Right lobe of liver (tissue), 4 donors: ENCODE data around the gene PLEKHG4B.

Source experiments
- POLR2A ChIP-seq: fragments of 450-650 bp; IDR thresholded peaks from one replicate; pipeline ENCODE4 v1.6.1; 2017; ENCODE audit warnings: antibody characterized with exemption, mild to moderate bottlenecking
- TF ChIP-seq, protein P1 (sequence below), 4 donors: fragments of 200-600 bp in 3 of 4; fragments of 450-650 bp in 1 of 4; IDR thresholded peaks; one replicate each; pipeline versions ENCODE4 v1.5.1 to v1.8.0; 2016 to 2022; ENCODE audit warnings: antibody characterized with exemption in 4 of 4, mild to moderate bottlenecking in 2 of 4
- donor health status: DM: no; HTN: no; CAD: no.
- donor health status: DM: no; HTN: no; CAD: no.
- donor health status: DM: no; HTN: yes; CAD: no.

- no peak for TF ChIP-seq POLR2A
- TF ChIP-seq, protein P1, sequence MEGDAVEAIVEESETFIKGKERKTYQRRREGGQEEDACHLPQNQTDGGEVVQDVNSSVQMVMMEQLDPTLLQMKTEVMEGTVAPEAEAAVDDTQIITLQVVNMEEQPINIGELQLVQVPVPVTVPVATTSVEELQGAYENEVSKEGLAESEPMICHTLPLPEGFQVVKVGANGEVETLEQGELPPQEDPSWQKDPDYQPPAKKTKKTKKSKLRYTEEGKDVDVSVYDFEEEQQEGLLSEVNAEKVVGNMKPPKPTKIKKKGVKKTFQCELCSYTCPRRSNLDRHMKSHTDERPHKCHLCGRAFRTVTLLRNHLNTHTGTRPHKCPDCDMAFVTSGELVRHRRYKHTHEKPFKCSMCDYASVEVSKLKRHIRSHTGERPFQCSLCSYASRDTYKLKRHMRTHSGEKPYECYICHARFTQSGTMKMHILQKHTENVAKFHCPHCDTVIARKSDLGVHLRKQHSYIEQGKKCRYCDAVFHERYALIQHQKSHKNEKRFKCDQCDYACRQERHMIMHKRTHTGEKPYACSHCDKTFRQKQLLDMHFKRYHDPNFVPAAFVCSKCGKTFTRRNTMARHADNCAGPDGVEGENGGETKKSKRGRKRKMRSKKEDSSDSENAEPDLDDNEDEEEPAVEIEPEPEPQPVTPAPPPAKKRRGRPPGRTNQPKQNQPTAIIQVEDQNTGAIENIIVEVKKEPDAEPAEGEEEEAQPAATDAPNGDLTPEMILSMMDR (IDR thresholded peaks at IDR 0.05), result no peak
These were observed 68.2 kb downstream of the PLEKHG4B start for GRCh38 chr5:160173-160510.
